Esophagus muscularis mucosa (tissue), 4 donors: ENCODE data around the gene PPM1F.

ENCODE experiments used
- EP300 ChIP-seq: sonication (generic); formaldehyde crosslinking; IDR thresholded peaks from one replicate; pipeline ENCODE4 v1.6.1; 2017; ENCODE audit warnings: antibody characterized with exemption
- POLR2A ChIP-seq: fragments of 450-650 bp; IDR thresholded peaks from one replicate; pipeline ENCODE4 v1.6.1; 2017; ENCODE audit warnings: antibody characterized with exemption, moderate library complexity, mild to moderate bottlenecking, low read depth
- POLR2AphosphoS5 ChIP-seq, 2 donors: sonication (generic); formaldehyde crosslinking; IDR thresholded peaks; one replicate each; pipeline ENCODE4 v1.6.1; 2017; ENCODE audit warnings: antibody characterized with exemption in 2 of 2
- TF ChIP-seq, protein P1 (sequence below), 3 experiments: fragments of 200-600 bp in 2 of 3; fragments of 450-650 bp in 1 of 3; sonication (generic) in 2 of 3; IDR thresholded peaks; one replicate each; pipeline ENCODE4 v1.5.1; 2017 to 2019; ENCODE audit warnings: antibody characterized with exemption in 3 of 3, mild to moderate bottlenecking in 2 of 3, moderate library complexity in 1 of 3

DNA sequence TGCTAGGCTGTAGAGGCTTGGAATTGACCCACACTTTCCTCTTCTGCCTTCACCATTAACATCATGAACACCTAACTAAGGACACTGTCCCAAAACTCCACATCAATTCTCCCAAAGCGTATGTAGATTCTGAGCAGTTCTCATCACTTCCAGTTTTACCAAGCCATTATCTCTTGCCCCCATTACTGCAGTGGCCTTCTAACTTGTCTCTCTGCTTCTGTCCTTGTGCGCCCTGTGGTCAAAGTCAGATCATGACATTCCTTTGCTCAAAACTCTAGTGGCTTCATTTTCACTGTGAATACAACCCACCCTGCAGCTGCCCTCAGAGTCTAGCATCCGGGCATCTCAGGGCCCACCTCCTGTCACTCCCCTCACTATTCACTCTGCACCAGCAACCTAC, 43.0 kb upstream of the PPM1F start:
- TF ChIP-seq EP300 (no peak), POLR2AphosphoS5 (IDR thresholded peaks at IDR 0.05) (no peak), POLR2A (no peak)
- TF ChIP-seq, protein P1, sequence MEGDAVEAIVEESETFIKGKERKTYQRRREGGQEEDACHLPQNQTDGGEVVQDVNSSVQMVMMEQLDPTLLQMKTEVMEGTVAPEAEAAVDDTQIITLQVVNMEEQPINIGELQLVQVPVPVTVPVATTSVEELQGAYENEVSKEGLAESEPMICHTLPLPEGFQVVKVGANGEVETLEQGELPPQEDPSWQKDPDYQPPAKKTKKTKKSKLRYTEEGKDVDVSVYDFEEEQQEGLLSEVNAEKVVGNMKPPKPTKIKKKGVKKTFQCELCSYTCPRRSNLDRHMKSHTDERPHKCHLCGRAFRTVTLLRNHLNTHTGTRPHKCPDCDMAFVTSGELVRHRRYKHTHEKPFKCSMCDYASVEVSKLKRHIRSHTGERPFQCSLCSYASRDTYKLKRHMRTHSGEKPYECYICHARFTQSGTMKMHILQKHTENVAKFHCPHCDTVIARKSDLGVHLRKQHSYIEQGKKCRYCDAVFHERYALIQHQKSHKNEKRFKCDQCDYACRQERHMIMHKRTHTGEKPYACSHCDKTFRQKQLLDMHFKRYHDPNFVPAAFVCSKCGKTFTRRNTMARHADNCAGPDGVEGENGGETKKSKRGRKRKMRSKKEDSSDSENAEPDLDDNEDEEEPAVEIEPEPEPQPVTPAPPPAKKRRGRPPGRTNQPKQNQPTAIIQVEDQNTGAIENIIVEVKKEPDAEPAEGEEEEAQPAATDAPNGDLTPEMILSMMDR (IDR thresholded peaks at IDR 0.05), result no peak
